Measurements from ENCODE around the gene CCDC159.

DNA sequence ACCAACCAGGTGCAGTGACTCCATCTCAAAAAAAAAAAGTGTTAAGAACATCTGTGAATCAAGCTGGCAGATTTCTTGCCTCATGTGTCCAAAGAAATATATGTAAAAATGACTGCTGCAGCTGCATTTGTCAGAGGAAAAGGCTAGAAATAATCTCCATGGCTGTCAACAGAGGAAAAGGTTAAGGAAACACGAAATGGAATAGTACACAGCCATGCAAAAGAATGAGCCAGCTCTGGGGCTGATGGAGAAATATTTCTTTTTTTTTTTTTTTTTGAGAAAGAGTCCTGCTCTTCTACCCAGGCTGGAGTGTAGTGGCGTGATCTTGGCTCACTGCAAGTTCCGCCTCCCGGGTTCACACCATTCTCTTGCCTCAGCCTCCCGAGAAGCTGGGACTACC, 13.5 kb upstream of the CCDC159 start:
- TF ChIP-seq RFX5 (IDR thresholded peaks at IDR 0.05; ENCODE audit: low read length) (no peak), EP300 (IDR thresholded peaks at IDR 0.05; ENCODE audit: borderline replicate concordance in 1 of 2, low read depth in 1 of 2, low read length in 1 of 2) (no peak), RXRA (IDR thresholded peaks at IDR 0.05; ENCODE audit: borderline replicate concordance, low read depth) (no peak)
